ENCODE data around the gene GYG2.
"Not testable (repeated sequence)": the region's sequence is repeated elsewhere in the genome, so short reads cannot be mapped to it uniquely, and the experiment has no call there.

Gene GYG2

DNA sequence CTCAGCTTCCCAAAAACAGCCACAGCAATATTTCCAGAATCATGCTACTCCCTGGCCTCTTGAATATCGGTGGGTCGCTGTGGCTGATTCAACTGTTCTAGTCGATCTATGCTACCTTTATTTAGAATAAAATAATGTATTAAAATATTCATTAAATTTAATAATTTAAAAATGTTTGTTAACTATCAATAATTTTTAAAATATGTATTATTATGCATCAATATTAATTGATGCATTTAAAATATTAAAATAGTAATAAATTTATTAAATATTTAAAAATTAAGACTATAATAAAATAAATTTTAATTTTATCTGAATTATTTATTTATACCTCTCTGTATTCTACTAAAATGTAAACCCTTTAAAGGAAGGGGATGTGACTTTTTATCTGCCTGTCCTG, 81.4 kb downstream of the GYG2 start:
- DNase-seq: no peak

DNA sequence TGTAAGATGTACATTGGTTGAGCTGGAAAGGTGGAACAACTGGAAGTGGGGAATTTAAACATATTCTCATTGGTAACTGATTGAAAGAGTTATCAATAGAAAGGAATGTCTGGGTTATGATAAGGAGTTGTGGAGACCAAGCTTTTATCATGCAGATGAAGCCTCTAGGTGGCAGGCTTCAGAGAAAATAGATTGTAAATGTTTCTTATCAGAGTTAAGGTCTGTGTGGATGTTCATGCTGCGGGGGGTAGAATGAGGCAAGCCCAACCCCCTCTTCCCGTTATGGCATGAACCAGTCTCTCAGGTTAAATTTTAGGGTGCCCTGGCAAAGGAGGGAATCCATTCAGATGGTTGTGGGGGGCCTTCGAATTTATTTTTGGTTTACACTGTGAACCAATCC, 84.4 kb downstream of the GYG2 start:
- DNase-seq: no peak

DNA sequence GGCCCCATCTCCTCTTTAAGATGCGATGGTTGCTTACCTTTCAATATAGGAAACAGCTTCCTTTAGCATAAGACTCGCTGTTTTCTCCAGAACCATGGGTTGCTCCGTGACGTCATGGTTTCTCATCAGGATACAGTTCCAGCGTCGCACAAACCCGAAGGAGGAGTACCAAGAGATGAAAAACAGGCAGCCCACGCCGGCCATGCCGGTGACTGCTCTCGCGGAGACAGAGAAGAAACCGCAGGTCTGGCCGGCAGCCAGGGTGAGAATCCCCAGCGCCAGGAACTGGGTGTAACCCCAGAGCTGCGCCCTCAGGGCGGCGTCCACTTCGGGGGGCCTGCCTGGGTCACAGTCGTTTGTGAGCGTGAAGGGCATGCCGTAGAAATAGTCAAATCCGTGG, 89.0 kb downstream of the GYG2 start:
- DNase-seq: no peak

DNA sequence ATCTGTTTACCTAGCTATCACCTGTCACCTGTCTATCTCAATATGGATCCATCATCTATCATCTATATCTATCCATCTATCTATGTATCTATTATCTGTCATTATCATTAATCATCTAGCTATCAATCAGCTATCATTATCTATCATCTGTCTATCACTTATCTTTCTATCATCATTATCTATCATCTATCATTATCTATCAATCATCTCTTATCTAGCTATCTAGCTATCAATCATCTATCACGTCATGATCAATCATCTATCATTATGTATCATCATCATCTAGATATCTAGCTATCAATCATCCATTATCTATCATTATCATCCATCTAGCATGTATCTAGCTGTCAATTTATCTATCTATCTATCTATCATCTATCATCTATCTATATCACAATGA, 92.5 kb downstream of the GYG2 start:
- DNase-seq: no peak

DNA sequence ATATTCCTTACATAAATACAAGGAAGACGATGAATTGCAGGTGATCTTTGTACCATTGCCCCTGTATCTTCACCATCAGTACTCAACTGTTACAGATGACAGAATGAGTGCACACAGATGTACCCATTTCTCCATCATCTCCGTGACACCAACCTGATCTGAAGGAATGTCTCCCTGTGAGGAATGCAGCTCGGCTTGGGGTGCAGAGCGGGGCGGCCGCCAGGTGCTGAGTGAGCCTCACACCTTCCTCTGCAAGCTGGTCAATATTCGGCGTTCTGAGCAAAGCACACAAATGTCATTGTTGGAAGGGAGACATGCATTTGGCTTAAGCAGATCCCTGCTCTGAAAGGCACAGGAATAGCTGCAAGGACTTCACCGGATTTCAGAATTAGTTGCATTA, 93.0 kb downstream of the GYG2 start:
- no peak for DNase-seq

DNA sequence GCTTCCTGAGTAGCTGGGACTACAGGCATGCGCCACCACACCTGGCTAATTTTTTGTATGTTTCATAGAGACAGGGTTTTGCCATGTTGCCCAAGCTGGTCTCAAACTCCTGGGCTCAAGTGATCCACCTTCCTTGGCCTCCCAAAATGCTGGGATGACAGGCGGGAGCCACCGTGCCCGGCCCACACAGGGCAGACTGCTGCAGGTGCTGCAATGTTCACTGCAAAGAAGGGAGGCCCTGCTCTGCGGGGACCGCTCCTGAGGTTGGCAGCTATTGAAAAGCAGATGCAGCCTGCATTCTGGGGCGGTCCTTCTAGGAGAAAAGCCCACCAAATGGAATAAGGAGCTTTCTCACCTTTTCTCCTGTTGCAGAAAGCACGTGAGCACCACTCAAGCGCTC, 95.4 kb downstream of the GYG2 start:
- no peak for DNase-seq

DNA sequence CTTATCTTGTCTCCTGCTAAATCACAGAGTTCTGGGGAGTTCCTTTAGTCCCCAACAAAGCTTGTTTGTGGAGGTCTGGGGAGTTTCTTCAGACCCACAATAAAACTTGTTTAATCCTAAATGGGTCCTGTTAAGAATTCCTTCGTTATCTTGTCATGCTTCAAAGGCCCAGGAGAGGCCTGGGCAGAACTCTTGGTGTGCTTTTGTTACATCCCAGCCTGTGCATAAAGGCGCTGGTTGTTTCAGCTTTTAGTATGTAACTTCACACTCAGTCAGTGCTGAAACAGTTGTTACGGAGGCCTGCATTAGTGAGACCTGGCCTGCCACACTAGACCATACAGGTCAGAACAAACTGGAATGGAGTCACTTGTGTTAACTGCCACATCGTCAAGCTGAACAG, 97.5 kb downstream of the GYG2 start:
- not testable (repeated sequence) for DNase-seq

DNA sequence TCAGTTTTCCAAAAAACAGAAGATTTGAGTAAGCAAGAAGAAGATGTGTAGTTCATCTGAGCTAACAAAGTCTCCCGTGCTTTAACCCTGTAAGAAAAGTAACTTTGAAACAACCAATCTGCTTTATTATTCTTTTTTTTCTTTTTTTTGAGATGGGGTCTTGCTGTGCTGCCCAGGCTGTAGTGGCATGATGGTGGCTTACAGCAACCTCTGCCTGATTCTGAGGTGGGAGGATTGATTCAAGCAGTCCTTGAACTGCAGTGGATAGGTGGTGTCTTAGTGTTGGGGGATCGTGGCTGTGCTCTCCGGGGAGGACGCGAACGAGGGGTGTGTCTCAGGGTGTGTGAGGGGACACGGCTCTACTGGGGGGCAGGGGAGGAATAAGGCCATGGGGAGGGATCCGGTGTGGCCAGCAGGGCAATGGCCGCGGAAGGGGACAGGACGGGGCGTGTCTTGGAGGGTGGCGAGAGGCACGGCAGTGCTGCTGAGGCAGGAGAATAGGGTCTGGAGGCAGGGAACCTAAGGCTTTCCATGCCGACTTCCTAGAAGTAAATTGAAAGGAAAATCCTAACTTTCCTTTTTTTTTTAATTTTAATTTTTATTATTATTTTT, 98.0 kb downstream of the GYG2 start:
- no peak for DNase-seq

DNA sequence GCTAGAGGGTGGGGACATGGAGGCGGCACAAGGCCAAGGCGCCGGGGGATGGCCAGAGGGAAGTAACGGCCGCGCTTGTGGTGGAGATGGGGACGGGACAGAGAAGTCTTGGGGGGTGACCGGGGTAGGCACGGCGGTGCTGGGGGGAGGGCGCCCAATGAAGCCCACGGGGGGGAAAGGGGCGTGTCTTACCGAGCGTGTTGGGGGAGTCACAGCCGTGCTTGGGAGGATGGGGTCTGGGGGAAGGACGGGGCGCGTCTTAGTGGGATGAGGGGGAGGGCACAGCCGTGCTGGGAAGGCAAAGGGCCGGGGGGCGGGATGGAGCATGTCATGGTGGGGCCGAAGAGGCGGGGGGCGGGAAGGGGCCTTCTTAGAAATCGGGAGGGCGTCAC, 99.5 kb downstream of the GYG2 start:
- DNase-seq: peak in 1 of 2 donors; percentile 40

DNA sequence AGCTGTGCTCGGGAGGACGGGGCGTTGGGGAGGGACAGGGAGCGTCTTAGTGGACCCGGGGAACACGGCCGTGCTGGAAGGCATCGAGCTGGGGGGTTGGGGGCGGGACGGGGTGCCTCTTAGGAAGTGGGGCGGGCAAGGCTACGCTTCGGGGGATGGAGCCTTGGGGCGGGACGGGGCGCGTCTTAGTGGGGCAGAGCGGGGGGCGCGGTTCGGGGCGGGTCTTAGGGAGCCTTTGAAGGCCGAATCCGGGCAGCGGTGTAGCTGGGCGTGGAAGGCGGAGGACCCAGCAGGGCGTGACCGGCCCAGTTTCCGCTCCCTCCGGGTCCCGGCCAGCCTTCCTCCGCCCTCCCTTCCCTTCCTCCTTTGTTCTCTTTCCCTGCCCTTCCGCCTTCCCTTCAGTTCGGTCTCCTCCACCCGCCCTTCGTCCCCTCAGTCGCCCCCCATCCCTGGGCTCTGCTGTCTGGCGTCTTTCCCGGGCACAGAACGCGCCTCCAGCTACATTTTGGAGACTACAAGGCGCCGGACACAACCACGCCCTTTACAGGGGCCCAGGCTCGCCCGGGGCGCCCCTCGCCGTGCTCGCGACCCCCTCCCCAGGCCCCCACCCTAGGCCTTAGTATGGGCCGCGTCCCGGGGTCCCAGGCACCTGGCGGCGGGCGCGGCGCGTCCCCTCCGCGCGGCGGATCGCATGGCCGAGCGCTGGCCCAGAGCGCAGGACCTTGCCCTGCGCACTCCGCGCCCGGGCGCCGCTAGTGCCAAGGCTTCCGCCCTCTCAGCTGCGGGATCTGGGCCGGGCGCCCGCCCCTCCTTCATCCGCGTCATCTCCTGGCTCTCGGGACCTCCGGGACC, 100.1 kb downstream of the GYG2 start, which contains the start of gene ARSD:
Gene ARSD (minus strand): TSS at position 757 of the 852 bp plus-strand sequence. CDS start 64 bp downstream, at position 693.
- DNase-seq: peak; percentile 59 to 80

DNA sequence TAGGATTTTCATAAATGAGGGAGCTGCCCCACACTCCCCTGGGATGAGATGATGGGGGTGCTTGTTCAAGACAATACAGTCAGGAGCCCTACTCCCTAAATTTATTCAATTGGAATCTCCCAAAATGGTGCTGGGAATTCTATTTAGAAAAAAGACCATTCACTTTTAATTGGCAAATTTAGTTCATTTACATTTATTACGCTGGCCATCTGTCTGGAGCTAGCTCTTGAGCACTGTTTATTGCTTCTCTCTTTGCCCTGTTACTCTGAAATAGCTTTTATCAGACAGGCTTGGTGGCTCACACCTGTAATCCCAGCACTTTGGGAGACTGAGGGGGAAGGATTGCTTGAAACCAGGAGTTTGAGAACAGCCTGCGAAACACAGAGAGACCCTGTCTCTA, 102.4 kb downstream of the GYG2 start:
- no peak for DNase-seq

DNA sequence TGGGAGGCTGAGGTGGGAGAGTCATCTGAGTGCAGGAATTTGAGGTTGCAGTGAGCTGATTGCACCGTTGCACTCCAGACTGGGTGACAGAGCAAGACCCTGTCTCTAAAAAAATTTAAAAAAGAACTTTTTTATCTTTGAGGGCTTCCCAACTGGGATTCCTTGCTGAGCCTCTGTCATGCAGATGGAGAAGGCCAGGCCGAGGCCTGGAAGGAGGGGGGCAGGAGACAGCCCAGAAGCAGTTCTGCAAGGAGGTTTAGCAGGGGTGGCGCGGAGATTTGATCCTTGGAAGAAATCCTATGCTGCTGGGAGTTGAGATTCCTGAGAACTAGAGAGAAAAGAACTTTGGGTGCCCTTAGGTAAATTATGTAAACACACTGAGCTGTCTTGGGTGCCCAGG, 102.9 kb downstream of the GYG2 start:
- no peak for DNase-seq

All from CD4-positive, alpha-beta T cell treated with Interferon alpha-2 for 1 hour (primary cell).